HG03442 (cell line): ENCODE measurements around the gene TMEM63C.

Source experiments
- ATAC-seq: cut with Tn5 transposase; IDR thresholded peaks from one replicate; pipeline ENCODE4 v1.9.1; 2021; ENCODE audit warnings: mild to moderate bottlenecking, moderate library complexity; ENCODE audit not compliant: unreplicated experiment

TMEM63C gene

GRCh38 chr14:77253333-77254190 is 72.0 kb downstream of the TMEM63C start:
- ATAC-seq, result no peak

- ATAC-seq, result no peak
Measured at GRCh38 chr14:77256694-77257093, 75.1 kb downstream of the TMEM63C start.

- ATAC-seq, result no peak
Measured at GRCh38 chr14:77257700-77258099, 76.1 kb downstream of the TMEM63C start.

DNA sequence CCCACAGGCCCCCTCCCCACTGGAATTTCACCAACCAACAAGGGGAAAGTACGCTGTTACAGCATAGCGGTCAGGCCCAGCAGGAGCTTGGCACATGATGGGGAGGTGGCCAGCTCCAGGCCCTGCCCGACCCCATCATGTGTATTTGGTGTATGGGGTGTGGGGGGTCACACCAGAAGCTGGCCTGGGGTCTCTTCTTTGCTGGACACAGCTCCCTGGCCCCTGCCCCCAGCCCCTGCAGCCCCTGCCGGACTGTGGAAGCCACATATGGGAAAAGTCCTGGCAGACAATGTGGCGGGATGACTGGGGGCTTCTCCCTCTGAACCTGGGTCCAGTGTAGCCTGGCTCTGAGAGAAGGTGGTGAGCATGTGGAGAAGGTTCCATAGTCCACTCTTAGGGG is 77.0 kb downstream of the TMEM63C start:
- ATAC-seq, result no peak

- ATAC-seq, result no peak
Measured at GRCh38 chr14:77259025-77259715, 77.6 kb downstream of the TMEM63C start.

DNA sequence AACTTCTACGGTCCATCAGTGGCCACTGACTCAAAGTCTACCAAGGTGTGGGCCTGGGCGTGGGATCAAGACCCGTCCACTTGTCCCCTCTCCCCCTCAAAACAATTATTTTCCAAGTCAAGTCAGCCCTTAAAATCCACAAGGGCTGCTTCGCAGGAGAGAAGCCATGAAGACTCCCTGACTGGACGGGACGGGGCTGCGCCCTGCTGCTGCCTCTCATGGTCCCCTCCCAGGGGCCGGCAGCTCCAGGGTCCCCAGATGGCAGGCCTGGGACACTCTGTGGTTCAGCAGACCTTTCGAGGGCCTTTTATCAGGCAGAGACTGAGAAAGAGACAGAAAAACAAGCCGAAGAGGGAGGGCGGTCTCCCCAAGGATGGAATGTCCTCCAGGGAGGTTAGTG is 78.6 kb downstream of the TMEM63C start:
- ATAC-seq, result no peak

DNA sequence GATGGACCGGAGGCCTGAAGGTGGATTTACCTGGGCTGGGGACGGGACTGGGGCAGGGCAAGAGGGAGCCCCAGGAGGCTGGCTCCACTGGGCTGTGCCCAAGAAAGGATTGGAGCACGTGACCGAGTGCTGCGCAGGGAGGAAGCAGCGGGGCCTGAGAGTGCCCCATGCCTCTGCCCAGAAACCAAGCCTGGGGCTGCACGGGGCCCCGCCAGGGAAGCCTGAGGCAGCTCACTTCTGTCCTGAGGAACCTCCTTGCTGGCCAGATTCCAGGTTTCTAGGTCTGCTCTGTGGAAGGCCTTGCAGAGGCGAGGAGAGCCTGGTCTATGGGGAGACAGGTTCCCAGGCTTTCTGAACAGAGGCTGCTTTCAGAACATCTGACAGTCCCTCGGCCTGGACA is 79.0 kb downstream of the TMEM63C start:
- no peak for ATAC-seq

DNA sequence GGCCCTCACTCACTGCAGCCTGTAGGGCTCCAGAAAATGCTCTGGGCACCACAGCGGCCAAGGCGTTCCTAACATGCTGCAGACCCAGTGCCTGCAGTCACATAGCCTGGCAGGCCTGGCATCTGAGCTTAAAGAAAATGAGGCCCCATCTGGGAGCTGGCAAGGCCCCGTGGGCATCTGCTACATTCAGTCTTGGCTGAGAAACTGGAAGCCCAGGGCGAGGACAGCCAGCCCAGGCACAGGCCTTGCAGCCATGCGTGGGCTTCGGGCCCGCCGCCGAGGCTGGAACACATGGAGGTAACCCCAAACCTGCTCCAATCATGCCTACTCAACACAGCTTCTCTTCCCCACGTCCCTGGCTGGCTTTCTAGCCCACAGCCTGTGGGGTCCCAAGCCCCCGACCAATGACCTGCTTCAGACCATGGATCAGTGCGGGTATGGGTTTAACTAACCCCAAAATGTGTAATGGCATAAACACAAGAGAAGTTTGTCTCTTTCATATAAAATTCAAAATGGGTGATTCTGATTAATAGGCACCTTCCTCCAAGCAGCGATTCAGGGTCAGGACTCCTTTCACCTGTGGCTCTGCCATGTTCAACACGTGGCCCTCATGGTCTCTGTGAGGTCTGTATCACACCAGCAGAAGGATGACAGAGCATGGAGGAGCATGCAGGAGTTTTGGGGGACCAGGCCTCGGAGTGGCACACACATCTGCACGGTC is 83.0 kb downstream of the TMEM63C start:
- ATAC-seq, result no peak

DNA sequence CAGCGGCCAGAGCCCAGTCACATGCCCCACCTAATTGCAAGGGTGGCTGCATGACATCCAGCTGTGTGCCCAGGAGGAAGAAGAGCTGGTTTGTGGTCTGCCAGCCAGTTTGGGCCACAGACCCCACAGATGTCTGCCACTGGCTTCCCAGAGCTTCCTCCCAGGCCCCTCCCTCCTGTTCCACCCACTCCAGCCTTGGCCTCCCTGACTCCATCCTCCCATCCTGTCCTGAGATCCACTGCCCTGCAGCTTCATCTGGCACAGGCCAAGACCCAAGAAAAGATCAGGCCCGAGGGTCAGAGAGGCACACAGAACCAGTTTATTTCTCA is 83.6 kb downstream of the TMEM63C start:
- no peak for ATAC-seq

GRCh38 chr14:77265561-77266335 is 84.2 kb downstream of the TMEM63C start:
- no peak for ATAC-seq

DNA sequence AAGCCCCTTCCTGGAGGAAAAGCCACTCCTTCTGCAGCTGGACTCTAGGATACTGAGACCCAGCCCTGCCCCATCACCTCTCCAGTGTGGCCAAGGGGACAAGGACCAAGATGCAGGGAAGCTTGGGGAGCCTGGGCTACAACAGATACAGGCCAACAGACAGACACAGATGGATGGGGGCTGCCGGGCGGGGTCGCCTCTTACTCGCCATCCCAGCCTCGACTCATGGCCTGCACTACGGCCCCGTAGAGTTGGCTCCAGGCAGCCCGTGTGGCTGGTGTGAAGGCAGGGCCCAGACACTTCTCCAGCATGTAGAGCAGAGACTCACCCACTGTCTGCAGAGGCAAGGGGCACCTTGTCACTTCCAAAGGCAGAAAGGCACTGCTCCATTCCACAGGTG is 84.7 kb downstream of the TMEM63C start:
- no peak for ATAC-seq

DNA sequence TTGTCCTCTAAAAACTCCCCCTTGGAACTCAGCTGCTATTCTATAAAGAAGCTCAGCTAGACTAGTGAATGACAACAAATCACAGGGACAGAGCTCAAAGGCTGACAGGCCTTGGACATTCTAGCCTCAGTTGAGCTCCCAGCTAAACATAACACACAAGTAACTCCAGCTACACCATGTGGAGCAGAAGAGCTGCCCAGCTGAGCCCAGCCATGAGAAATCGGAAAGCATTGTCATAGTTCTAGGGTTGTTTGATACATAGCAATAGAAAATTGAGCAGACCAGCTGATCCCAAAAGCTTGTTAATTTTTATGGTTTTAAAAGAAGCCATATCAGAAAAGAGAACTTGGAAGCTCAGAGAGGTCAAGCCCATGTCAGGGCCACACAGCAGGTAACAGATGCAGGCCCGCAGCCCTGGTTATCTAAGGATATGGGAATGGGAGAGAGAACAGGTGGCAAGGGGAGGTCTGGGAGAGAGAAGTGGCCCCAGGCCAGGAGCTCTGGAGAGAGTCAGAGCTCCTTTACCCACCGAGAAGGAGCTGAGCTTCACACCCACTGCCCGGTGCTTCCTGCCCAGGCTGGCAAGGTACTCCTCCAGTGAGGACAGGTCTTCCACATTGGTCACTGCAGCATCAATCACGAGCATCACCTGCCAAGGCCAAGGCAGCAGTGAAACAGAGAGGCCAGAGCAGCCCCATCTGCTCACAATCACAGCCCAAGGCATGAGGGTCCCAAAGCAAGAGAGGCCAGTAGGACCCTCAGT is 86.5 kb downstream of the TMEM63C start:
- no peak for ATAC-seq

- ATAC-seq, result no peak
Measured at GRCh38 chr14:77268989-77269600, 87.5 kb downstream of the TMEM63C start.

DNA sequence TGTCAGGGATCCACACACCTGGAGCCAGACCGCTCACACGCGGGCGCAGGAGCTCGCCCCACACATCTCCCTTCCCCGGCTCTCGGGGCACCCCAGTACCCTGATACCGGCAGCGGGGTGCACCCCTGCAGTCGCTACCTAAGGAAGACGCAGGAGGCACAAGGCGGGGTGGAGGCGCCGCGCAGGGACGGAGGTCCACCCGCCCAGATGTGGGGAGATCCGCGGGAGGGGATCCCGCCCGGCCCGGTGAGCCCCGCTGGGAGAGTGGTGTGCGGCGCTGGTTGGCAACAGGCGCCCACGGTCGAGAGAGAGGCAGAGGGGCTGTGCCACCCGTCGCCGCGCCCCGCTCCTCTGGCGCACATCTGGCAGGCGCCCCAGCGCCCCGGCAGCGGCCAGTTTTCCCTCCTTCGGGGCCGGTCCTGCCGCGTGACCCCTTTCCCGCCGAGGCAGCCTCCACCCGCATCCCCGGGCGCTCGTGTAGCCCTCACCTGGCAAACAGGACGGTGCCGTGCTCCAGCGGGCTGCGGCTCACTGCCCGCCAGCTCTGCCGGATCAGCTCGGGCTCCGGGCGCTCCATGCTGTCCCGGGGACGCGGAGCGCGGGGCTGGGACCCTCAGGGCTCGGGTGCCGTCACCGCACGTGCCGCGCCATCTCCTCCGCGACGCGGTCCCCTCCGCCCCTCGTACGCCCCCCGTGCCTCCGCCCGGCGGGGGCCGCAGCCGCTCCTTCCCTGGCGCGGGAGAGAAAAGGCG is 88.9 kb downstream of the TMEM63C start:
- no peak for ATAC-seq

DNA sequence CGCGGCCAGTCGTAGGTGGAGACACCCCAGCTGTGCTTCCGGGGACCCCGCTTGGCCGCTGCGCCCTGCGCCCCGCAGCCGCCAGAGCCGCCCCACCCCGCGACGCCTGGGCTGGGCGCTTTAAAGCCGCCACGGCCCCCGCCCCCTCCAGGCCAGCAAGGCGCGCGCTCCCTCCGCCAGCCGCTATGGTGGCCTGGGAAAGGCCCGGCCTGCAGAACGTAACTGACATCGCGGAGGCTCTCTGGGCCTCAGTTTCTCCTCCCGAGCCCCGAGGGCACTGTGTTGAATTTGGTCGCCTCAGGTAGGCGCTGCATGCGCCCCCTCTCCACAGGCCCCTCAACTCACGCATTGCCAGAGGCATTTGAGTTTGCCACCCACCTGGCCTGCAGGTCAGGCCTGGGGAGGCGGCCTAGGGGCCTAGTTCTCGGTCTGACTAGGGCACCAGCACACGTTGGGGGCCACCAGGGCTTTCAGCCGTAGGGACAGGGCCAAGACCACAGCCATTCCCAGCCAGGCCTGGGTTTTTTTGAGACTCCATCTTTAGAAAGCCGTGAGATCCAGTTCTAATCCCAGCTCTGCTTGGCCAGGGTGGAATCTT is 89.6 kb downstream of the TMEM63C start, which contains the start of gene NGB:
NGB (minus strand) TSS at position 94 of the 598 bp plus-strand sequence. CDS start 269 bp downstream, outside the sequence.
- no peak for ATAC-seq

DNA sequence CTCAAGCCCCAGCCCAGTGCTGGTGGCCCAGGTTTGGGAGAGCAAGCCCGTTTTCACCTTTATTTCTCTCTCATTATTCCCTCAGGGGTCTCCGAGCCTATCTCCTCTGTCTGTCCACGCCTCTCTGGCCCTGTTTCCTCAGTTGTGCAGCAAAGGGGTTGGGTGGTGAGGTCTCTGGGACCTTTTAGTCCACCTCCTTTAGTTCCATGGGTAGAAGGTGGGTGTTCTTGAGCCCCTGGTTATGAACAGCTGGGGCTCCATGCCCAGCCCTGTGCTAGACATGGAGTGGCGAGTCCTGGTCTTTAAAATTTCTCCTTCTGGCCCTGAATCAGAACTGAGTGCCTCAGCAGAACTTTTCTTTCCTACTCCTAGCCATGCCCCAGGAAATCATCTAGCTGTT is 90.7 kb downstream of the TMEM63C start:
- no peak for ATAC-seq

GRCh38 chr14:77273796-77274195 is 92.2 kb downstream of the TMEM63C start:
- no peak for ATAC-seq

DNA sequence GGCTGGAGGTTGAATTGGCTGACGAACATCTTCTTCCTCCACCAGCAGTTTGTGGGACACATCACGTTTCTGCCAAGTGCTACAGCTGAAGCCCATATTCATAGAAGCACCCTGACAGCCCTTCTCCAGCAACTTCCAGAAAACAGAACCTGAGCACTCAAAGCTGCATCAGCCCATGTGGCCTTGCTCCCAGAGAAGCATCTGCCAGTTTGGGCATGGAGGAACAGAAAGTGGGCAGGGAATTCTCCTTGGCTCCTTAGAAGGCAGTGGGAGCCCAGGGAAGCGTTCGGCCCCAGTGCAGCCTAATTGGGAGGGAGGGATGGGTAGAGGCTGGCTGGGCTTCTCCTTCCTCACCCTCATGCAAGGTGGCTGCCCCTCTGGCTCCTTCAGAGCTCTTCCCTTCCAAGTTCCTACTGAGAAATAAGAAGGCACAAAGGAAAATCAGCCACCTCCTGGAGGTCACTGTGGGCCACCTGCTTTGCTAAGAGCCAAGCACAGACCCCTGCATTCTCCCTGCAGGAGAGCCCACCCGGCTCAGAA is 93.5 kb downstream of the TMEM63C start:
- ATAC-seq, result no peak
